GM19099 (cell line): Measurements from ENCODE around the gene FMO4.

Source experiments
- POLR2A ChIP-seq: IDR thresholded peaks from 3 replicates; pipeline ENCODE4 v1.6.1; 2011; ENCODE audit warnings: low read depth; ENCODE audit not compliant: insufficient read length; ENCODE audit errors: extremely low read depth

FMO4 gene, protein sequence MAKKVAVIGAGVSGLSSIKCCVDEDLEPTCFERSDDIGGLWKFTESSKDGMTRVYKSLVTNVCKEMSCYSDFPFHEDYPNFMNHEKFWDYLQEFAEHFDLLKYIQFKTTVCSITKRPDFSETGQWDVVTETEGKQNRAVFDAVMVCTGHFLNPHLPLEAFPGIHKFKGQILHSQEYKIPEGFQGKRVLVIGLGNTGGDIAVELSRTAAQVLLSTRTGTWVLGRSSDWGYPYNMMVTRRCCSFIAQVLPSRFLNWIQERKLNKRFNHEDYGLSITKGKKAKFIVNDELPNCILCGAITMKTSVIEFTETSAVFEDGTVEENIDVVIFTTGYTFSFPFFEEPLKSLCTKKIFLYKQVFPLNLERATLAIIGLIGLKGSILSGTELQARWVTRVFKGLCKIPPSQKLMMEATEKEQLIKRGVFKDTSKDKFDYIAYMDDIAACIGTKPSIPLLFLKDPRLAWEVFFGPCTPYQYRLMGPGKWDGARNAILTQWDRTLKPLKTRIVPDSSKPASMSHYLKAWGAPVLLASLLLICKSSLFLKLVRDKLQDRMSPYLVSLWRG

DNA sequence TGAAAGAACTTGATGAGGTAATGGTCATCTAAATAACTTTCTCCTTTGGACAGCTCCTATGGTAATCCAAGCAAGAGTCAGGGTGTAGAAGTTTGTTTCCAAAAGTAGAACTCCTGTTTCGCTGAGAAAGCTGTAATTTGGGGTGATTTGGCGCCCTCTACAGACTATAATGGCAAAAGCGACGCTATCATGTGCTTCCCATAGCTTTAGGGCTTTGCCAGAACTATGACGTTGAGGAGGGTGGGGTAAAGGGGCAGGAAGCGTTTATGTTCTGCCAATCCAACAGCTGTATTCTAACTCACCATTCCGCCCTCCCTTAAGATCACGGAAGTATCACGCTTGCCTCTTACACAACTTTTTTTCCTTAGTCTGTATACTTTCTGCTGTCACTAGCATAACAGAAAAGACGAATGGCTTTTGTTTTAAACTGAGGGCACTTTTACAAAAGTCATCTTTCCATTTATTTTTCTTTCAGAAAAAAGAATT is at the start of gene FMO4:
Gene FMO4 (plus strand): TSS at position 349 of the 486 bp plus-strand sequence. CDS start 5,643 bp downstream, outside the sequence.
- peak; percentile 46 for TF ChIP-seq POLR2A

DNA sequence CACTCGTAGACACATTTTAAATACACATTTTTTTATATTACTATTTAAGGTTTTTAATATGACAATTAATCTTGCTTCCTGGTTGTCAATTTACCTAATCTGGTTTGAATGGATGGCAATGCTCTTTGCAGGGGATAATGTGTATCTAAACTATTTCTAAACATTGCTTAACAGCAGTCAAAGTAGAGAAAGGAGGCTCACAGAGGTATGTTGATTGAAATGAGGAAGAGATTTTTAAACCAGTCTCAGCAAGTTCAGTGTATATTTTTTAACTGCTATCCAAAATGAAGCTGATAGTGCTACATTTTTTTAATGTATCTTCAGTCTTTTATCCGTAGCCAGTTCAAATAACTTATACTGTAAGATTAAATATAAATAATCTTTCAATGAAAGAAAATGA is 48.3 kb upstream of the FMO4 start:
- TF ChIP-seq POLR2A: no peak

DNA sequence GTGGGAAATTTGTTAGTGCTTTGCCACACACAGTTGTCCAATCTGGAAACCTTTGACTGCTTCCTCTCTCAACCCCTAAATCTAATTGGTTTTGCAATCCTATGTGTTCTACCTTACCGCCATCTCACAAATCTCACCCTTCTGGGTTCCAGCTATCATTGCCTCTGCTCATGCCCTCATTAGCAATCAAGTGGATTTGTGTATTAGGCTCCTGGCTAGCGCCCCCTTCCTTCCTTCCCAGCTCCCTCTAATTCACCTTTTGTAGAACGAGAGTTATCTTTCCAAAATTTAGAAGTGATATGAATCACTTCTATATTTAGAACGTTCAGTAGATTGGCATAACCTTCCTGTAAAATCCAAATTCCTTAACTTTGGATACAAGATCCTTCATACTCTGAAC is 47.1 kb upstream of the FMO4 start:
- TF ChIP-seq POLR2A: no peak

DNA sequence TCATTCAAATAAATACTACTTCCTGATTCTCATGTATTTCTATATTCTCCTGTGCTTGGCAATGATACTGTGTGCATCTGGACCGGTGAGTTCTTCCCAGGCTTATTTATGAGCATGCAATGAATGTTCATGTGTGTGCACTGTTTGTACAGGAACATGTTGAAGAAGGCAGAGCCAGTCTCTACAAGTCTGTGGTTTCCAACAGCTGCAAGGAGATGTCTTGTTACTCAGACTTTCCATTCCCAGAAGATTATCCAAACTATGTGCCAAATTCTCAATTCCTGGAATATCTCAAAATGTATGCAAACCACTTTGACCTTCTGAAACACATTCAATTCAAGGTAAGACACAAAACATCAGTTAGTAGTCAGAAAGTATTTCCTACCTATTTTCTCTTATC is 46.6 kb upstream of the FMO4 start:
- no peak for TF ChIP-seq POLR2A

DNA sequence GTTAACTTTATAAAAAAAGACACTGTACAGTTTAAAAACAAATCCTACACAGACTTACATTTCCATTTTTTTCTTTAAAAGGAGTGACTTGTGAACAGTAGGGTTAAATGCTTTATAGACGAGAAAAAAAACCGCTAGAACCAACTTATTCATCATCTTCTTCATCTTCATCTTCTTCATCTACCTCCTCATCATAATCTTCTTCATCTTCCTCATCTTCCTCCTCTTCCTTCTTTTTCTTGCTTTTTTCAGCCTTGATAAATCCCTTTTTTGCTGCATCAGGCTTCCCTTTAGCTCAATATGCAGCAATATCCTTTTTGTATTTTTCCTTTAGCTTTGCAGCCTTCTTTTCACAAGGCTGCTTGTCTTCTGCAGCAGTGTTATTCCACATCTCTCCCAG is 43.2 kb upstream of the FMO4 start:
- TF ChIP-seq POLR2A: no peak

DNA sequence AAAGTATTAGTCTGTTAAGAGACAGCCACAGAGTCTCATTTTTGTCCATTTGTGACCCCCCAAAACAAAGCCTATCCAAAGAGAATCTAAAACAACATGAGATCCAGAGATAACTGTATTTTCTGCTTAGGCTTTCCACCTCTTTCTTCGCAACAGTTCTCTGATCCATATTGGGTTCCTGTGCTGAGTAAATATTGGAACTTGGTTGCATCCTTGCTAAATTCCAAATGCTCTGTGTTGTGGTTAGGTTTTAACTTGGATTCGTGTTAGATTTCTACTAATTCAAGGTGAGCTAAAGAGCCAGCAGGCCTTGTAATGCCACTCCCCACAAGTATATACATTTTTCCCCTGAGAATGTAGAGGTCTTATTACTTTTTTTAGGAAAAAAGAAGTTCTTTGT is 36.4 kb upstream of the FMO4 start:
- TF ChIP-seq POLR2A: no peak

DNA sequence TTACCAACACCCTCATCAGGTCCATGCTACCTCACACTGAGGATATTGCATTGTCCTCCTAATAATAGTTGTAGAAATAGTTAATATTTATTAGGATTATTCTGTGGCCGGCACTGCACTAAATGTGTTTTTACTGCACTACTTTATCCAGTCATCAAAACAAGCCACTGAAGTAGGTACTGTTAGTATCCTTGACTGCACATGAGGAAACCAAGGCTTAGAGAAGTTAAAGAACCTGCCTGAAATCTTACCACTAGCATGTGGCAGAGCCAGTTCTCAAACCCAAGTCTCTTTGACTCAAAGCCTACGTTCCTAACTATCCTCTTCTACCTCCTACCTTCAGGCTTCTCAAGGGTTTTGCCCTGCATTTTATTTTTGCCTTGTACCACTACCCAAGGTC is 34.7 kb upstream of the FMO4 start:
- TF ChIP-seq POLR2A: no peak

DNA sequence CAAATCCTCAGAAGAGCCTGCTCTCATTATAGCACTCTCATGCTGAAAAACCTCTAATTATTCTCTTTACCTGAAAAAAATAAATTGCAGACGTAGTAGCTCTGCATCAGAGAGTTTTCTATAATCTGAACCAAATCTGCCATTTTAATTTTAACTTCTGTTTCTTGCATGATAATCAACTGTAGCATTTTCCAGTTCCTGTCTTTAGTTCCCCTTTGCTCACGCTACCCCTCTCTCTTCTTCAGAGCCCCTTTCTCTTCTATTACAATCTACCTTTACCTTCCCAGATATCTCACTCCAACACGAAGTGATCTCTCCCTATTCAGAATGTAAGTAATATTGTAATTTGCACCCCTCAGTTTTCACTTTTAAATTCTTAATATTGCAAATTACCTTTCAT is 34.3 kb upstream of the FMO4 start:
- no peak for TF ChIP-seq POLR2A

DNA sequence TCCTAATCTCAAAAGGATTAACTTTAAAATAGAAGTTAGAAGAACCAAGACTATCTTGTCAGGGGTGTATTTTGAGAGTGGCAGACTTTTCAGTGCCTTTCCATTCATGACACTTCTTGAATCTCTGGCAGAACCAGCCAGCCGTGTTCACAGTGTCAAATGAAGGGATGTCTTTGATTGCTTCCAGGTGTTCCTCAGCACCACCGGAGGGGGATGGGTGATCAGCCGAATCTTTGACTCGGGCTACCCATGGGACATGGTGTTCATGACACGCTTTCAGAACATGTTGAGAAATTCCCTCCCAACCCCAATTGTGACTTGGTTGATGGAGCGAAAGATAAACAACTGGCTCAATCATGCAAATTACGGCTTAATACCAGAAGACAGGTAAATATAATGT is 33.4 kb upstream of the FMO4 start:
- no peak for TF ChIP-seq POLR2A

DNA sequence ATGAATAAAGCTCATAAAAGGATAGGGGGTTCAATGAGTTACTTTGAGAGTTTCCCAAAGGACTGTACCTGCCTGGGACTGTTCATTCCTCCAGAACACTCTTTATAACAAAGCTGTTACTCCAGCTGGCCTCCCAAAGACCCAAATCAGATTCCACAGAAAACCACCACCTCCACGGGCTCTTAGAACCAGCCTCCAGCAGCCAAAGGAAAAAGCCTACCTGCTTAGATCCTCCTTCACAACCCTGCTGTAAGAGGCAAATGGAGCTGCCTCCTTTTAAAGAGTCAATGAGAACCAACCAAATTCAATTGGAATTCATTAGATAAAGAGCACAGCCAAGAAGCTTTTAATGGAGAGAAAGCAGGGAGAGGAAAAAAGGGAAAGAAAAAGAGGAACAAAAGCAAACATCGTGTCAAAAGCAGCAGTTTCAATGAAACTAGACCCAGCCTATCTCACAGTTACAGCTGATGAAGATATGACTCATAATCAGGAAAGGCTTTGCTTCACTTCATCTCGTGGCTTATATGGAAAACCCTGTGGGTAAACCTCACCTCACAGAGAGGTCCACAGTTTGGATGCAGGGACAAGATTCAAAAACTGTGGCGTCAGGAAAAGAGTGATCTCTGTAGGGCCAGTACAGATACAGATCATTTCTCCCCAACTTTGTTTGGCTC is 27.8 kb upstream of the FMO4 start:
- no peak for TF ChIP-seq POLR2A

DNA sequence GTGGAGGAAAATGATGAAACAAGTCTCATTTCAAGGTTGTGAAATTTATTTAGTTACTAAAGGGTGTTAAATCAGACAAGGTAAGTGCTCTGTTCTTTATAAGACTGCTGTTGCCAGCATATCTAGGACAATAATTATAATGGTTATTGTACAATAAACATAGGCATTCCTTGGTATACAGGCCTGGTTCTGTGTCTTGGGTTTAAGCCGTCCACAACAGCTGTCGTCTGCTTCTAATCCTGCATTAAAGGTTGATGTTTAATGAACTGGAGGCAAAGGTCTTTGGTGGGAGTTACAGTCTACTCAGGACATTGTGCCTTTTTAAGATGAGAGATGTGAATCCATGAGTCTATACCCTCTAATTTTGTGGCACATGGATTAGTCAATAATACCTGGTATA is 23.4 kb upstream of the FMO4 start:
- TF ChIP-seq POLR2A: no peak

DNA sequence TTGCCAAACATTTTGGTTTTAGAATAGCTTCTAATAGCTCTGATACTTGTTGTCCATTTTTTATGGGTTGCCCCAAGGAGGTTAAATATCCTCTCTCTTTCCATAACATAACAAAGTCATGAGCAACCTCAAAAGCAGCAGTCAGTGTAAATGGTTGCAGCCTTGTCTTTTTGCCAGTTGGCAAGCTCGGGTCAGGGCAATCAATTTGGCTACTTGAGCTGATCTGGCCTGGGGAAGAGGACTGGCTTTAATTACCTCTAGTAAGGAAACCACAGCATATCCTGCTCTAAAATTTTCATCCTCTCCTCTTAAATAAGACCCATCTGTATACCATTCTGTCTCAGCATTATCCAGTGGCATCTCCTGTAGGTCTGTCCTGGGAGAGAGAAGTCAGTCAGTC is 21.2 kb upstream of the FMO4 start:
- no peak for TF ChIP-seq POLR2A

DNA sequence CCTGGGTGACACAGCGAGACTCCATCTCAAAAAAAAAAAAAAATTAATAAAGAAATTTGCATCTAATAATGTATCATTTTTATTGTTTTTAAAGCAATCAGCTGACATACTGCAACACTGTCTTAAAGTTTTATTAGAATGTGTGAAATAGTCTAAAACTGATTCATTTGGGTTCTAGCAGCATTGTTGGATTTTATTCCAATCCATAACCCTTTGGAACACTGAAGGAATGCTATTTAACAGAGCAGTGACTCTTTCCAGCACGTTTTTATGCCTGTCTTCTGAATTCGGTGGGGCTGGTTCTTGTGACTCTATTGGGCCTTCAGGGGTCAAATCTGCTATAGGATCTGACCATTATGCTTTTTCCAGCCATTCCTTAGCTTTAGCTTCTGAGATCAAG is 18.2 kb upstream of the FMO4 start:
- TF ChIP-seq POLR2A: no peak

DNA sequence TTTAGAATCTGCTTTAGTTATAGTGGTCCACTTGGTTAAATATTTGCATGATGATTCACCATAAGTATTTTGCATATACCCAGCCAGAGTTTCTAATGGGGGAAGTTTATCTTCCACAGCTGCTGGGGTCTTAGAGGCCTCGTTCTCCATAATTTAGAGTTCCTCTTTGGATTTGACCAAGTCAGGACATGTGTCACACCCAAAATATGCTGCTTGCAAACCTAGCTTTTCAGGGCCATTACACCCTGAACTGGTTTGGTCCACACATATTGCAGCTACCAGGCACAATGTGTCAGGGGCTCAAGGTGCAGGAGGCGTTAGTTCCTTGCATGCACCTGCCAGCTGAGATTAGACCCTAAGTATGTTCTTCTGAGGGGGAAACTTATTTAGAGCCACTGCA is 17.1 kb upstream of the FMO4 start:
- no peak for TF ChIP-seq POLR2A

DNA sequence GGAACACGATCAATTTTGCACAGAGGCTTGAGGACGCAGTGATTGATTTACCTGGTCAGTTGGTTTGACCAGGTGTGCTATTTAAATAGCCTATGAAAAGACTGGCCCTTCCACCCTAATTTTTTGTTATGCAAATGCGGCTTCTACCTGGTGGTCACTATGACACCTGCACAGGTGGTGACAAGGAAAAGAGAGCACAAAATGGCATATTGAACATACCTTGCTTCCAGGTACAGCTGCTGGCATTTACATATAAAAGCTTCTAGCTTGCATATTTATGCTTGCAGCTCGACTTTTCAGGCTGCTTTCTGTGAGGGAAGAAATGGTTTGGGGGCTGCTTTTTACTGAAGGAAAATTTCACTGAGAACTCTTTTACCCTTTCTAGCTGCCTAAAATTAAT is 15.3 kb upstream of the FMO4 start:
- TF ChIP-seq POLR2A: no peak

DNA sequence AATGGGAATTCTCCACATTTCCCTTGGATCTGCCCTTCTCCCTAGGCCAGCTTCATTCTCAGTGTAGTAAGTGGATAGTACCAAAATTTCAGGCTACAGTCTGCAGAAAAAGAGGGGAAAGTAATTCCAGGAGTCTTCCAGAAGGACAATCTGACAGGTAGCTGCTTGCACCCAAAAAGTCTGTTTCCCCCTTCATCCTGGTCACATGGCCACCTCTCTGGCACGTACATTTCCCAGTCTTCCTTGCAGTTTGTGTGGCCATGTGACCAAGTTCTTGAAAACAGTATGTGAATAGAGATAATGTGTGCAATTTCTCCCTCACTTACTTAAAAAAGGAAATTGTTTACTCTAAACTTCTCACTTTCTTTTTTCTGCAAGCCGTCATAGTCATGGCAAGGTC is 14.6 kb upstream of the FMO4 start:
- no peak for TF ChIP-seq POLR2A
